Measurements from ENCODE around the gene NISCH. TPM values are rescaled to one million over a fixed set of nuclear protein-coding genes. Genes with fewer than 3 reads are reported as not detected.

Gene NISCH
- total RNA-seq, 1 experiment from 2014 or later: 104 TPM

DNA sequence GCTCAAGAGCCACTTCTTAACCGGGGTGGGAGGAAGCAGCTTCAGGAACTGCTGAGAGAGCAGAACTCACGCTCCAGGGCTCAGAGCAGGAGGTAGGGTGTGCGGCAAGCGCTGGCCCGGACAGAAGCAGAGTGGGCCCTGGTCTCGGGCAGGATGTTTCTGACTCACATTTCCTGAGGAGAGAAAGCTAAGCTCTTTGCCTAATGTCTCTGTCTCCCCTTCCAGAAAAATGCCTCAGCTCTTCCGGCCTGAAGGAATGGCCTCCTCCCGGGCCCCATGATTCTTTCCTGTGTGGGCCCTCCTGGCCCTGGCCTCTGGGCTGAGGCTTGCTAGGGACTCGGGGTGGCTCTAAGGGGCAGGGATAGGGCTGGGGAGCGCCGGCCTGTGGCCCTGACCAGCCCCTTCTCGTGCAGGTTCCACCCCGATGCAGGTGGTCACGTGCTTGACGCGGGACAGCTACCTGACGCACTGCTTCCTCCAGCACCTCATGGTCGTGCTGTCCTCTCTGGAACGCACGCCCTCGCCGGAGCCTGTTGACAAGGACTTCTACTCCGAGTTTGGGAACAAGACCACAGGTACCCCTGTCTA lies 35.6 kb downstream of the NISCH start:
- no peaks in the 10 kb centered on the region for H3K9me3 Mint-ChIP-seq
- Histone ChIP-seq H3K27me3 (ENCODE audit: insufficient read depth, low read length) (no peaks in the 10 kb centered on the region), H3K56ac (ENCODE audit: insufficient read length, low read depth, low read length) (no peak overlapping the region), H3K14ac (ENCODE audit: insufficient read depth, low read length) (no peak overlapping the region), H4K5ac (ENCODE audit: insufficient read length, low read depth, low read length) (no peak overlapping the region), H2BK5ac (ENCODE audit: insufficient read length, low read length) (no peak overlapping the region), H3K9ac (ENCODE audit: extremely low read depth, insufficient read length, low read length) (no peak overlapping the region), H3K23me2 (ENCODE audit: insufficient read length, low read depth, low read length, poor library complexity, severe bottlenecking) (no peaks in the 10 kb centered on the region), H3K4me2 (ENCODE audit: insufficient read depth, insufficient read length, low read length) (no peak overlapping the region), H3K27ac (ENCODE audit: insufficient read length, low read depth, low read length) (no peak overlapping the region), H2AK5ac (ENCODE audit: insufficient read length, low read length) (no peak overlapping the region), H2BK12ac (ENCODE audit: insufficient read length, low read depth, low read length) (no peak overlapping the region), H2BK20ac (ENCODE audit: low read depth, low read length, poor library complexity, severe bottlenecking) (no peak overlapping the region), H2BK15ac (ENCODE audit: low read depth, low read length) (no peak overlapping the region), H4K20me1 (ENCODE audit: control insufficient read depth, insufficient read depth, insufficient read length) (no peaks in the 10 kb centered on the region), H2BK120ac (ENCODE audit: low read depth, low read length, poor library complexity, severe bottlenecking) (no peak overlapping the region), H3K79me1 (ENCODE audit: insufficient read depth, low read depth, low read length, poor library complexity, severe bottlenecking) (no peaks in the 10 kb centered on the region), H4K8ac (replicated peaks; ENCODE audit: insufficient read length, low read depth, low read length) (no peak overlapping the region), H3K18ac (ENCODE audit: insufficient read length, low read depth, low read length) (no peak overlapping the region), H3K4me1 (ENCODE audit: insufficient read depth, low read length) (no peaks in the 10 kb centered on the region), H4K91ac (ENCODE audit: insufficient read length, low read depth, low read length) (no peak overlapping the region), H3T11ph (ENCODE audit: low read length) (no peak overlapping the region), H3K4ac (ENCODE audit: low read depth, low read length) (no peak overlapping the region), H2AFZ (ENCODE audit: low read length) (no peak overlapping the region), H3K23ac (ENCODE audit: insufficient read length, low read depth, low read length) (no peak overlapping the region), H3K79me2 (ENCODE audit: insufficient read depth, low read length) (no peaks in the 10 kb centered on the region), H3K9me3 (ENCODE audit: control insufficient read depth, low read depth, low read length) (no peaks in the 10 kb centered on the region)
- TF ChIP-seq, protein P1, sequence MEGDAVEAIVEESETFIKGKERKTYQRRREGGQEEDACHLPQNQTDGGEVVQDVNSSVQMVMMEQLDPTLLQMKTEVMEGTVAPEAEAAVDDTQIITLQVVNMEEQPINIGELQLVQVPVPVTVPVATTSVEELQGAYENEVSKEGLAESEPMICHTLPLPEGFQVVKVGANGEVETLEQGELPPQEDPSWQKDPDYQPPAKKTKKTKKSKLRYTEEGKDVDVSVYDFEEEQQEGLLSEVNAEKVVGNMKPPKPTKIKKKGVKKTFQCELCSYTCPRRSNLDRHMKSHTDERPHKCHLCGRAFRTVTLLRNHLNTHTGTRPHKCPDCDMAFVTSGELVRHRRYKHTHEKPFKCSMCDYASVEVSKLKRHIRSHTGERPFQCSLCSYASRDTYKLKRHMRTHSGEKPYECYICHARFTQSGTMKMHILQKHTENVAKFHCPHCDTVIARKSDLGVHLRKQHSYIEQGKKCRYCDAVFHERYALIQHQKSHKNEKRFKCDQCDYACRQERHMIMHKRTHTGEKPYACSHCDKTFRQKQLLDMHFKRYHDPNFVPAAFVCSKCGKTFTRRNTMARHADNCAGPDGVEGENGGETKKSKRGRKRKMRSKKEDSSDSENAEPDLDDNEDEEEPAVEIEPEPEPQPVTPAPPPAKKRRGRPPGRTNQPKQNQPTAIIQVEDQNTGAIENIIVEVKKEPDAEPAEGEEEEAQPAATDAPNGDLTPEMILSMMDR (conservative IDR thresholded peaks at IDR 0.05): no peak
- H3K4me3 Mint-ChIP-seq: no peak overlapping the region
- H3K4me1 Mint-ChIP-seq: peaks cover 8 to 16% of the 10 kb centered on the region in 2 experiments
- no CpG with 5 or more reads among the region's 23 CpGs for WGBS (ENCODE audit: extremely low coverage, insufficient read length, low lambda C conversion rate)
- H3K27me3 Mint-ChIP-seq (ENCODE audit: low read depth): no peaks in the 10 kb centered on the region
- DNase-seq: no peak
- peaks cover 19 to 65% (median 61%) of the 10 kb centered on the region in 3 experiments for H3K36me3 Mint-ChIP-seq (ENCODE audit: insufficient read depth in 1 of 3, low read depth in 3 of 3)
- H3K27ac Mint-ChIP-seq: no peak overlapping the region

Measured in H9 (cell line).